ENCODE results near the gene RHOT1. TPM values are rescaled to one million over a fixed set of nuclear protein-coding genes. Genes with fewer than 3 reads are reported as not detected.

RHOT1 gene
- total RNA-seq, 2 experiments from 2014 or later, result 23.3 to 34.1 TPM

- ChIA-PET CTCF (no interaction called here), POLR2A (no interaction called here)
- ATAC-seq (no peak), DNase-seq (no peak)
- Mint-ChIP-seq H3K27ac (no peak overlapping the region), H3K36me3 (ENCODE audit: low read depth) (no peaks in the 10 kb centered on the region), H3K4me3 (no peak overlapping the region), H3K4me1 (no peaks in the 10 kb centered on the region), H3K27me3 (no peaks in the 10 kb centered on the region), H3K9me3 (ENCODE audit: low read depth) (no peaks in the 10 kb centered on the region)
- intact Hi-C loops (cut with DNase I, micrococcal nuclease), result no loop called here
These were observed 93.3 kb downstream of the RHOT1 start for GRCh38 chr17:32235588-32235987.

GRCh38 chr17:32239456-32239855 is 97.2 kb downstream of the RHOT1 start:
- CTCF ChIA-PET, result no interaction called here
- Mint-ChIP-seq H3K4me1 (no peaks in the 10 kb centered on the region), H3K27me3 (no peaks in the 10 kb centered on the region), H3K4me3 (no peak overlapping the region), H3K9me3 (ENCODE audit: low read depth) (no peaks in the 10 kb centered on the region), H3K27ac (no peak overlapping the region), H3K36me3 (ENCODE audit: low read depth) (no peaks in the 10 kb centered on the region)
- POLR2A ChIA-PET, result no interaction called here
- no peak for DNase-seq
- intact Hi-C loops (cut with DNase I, micrococcal nuclease), result no loop called here
- no peak for ATAC-seq

GRCh38 chr17:32240750-32241149 is 98.4 kb downstream of the RHOT1 start:
- DNase-seq (no peak), ATAC-seq (no peak)
- POLR2A ChIA-PET, result no interaction called here
- CTCF ChIA-PET, result interaction anchor here (0.7 to 0.8 kb wide), 2 partner anchors 12 to 23 kb away, joined by 3 read pairs; no protein-coding TSS in a partner anchor
- H3K4me1 Mint-ChIP-seq, result no peaks in the 10 kb centered on the region
- H3K4me3 Mint-ChIP-seq, result no peak overlapping the region
- no peaks in the 10 kb centered on the region for H3K9me3 Mint-ChIP-seq (ENCODE audit: low read depth)
- H3K27me3 Mint-ChIP-seq, result peaks cover 2% of the 10 kb centered on the region
- intact Hi-C loops (cut with DNase I, micrococcal nuclease), result no loop called here
- no peaks in the 10 kb centered on the region for H3K36me3 Mint-ChIP-seq (ENCODE audit: low read depth)
- no peak overlapping the region for H3K27ac Mint-ChIP-seq

- intact Hi-C loops (cut with DNase I, micrococcal nuclease), result no loop called here
- POLR2A ChIA-PET, result no interaction called here
- Mint-ChIP-seq H3K4me1 (no peaks in the 10 kb centered on the region), H3K9me3 (ENCODE audit: low read depth) (no peaks in the 10 kb centered on the region), H3K36me3 (ENCODE audit: low read depth) (no peaks in the 10 kb centered on the region), H3K4me3 (no peak overlapping the region), H3K27ac (no peak overlapping the region), H3K27me3 (peaks cover 2% of the 10 kb centered on the region)
- DNase-seq, result no peak
- CTCF ChIA-PET, result interaction anchor here (1.1 to 2.5 kb wide), 2 partner anchors 10 to 11 kb away, joined by 3 to 9 read pairs; no protein-coding TSS in a partner anchor
- ATAC-seq, result no peak
These were observed 99.3 kb downstream of the RHOT1 start for GRCh38 chr17:32241640-32242039.

- DNase-seq (no peak), ATAC-seq (no peak)
- H3K27ac Mint-ChIP-seq, result no peak overlapping the region
- no peaks in the 10 kb centered on the region for H3K36me3 Mint-ChIP-seq (ENCODE audit: low read depth)
- H3K27me3 Mint-ChIP-seq, result peaks cover 2% of the 10 kb centered on the region
- no peaks in the 10 kb centered on the region for H3K4me1 Mint-ChIP-seq
- CTCF ChIA-PET, result interaction anchor here (1.1 kb wide), 1 partner anchor 158 kb away, joined by 3 read pairs; no protein-coding TSS in a partner anchor
- intact Hi-C loops (cut with DNase I, micrococcal nuclease), result no loop called here
- H3K4me3 Mint-ChIP-seq, result no peak overlapping the region
- no peaks in the 10 kb centered on the region for H3K9me3 Mint-ChIP-seq (ENCODE audit: low read depth)
- POLR2A ChIA-PET, result no interaction called here
These were observed 107.2 kb downstream of the RHOT1 start for GRCh38 chr17:32249475-32249874.

GRCh38 chr17:32253117-32253611 is 110.9 kb downstream of the RHOT1 start:
- POLR2A ChIA-PET, result interaction anchor here (0.6 to 0.8 kb wide), 3 partner anchors 9 to 210 kb away, joined by 3 read pairs; no protein-coding TSS in a partner anchor

GRCh38 chr17:32256012-32256700 is 113.9 kb downstream of the RHOT1 start:
- H3K9me3 Mint-ChIP-seq (ENCODE audit: low read depth), result no peaks in the 10 kb centered on the region
- POLR2A ChIA-PET, result no interaction called here
- intact Hi-C loops (cut with DNase I, micrococcal nuclease), result loop anchor here (10.0 kb wide), 2 partner anchors 149 to 189 kb away; partner anchors contain the start of gene PSMD11 (in 2 of the 2)

More at GRCh38 chr17:32253117-32253611, 110.9 kb downstream of the RHOT1 start:
- intact Hi-C loops (cut with DNase I, micrococcal nuclease), result loop anchor here (1.0 to 10.0 kb wide), 5 partner anchors 66 to 504 kb away; partner anchors contain the start of gene PSMD11 (in 2 of the 2)
- no peaks in the 10 kb centered on the region for H3K27me3 Mint-ChIP-seq
- no peak overlapping the region for H3K27ac Mint-ChIP-seq
- H3K9me3 Mint-ChIP-seq (ENCODE audit: low read depth), result no peaks in the 10 kb centered on the region
- DNase-seq, result peak; percentile 85
- no peaks in the 10 kb centered on the region for H3K36me3 Mint-ChIP-seq (ENCODE audit: low read depth)
- no peak overlapping the region for H3K4me3 Mint-ChIP-seq
- ATAC-seq, result peak; percentile 100
- H3K4me1 Mint-ChIP-seq, result no peaks in the 10 kb centered on the region
- CTCF ChIA-PET, result interaction anchor here (0.6 to 2.1 kb wide), 19 partner anchors 10 to 502 kb away, joined by 3 to 23 read pairs (median 4); no protein-coding TSS in a partner anchor

GRCh38 chr17:32256701-32257019 is 114.4 kb downstream of the RHOT1 start:
- Mint-ChIP-seq H3K4me1 (no peaks in the 10 kb centered on the region), H3K27me3 (peaks cover 8% of the 10 kb centered on the region), H3K9me3 (ENCODE audit: low read depth) (no peaks in the 10 kb centered on the region), H3K27ac (no peak overlapping the region), H3K4me3 (no peak overlapping the region), H3K36me3 (ENCODE audit: low read depth) (no peaks in the 10 kb centered on the region)
- ChIA-PET POLR2A (no interaction called here), CTCF (interaction anchor here (0.7 to 1.4 kb wide), 2 partner anchors 64 to 133 kb away, joined by 3 to 6 read pairs; no protein-coding TSS in a partner anchor)
- intact Hi-C loops (cut with DNase I, micrococcal nuclease), result loop anchor here (10.0 kb wide), 2 partner anchors 148 to 188 kb away; partner anchors contain the start of gene PSMD11 (in 2 of the 2)
- ATAC-seq (no peak), DNase-seq (no peak)

More at GRCh38 chr17:32256012-32256700, 113.9 kb downstream of the RHOT1 start:
- DNase-seq (no peak), ATAC-seq (no peak)
- Mint-ChIP-seq H3K36me3 (ENCODE audit: low read depth) (no peaks in the 10 kb centered on the region), H3K4me3 (no peak overlapping the region), H3K4me1 (no peaks in the 10 kb centered on the region), H3K27me3 (peaks cover 6% of the 10 kb centered on the region), H3K27ac (no peak overlapping the region)
- CTCF ChIA-PET, result interaction anchor here (0.6 to 1.3 kb wide), 3 partner anchors 48 to 73 kb away, joined by 4 to 6 read pairs (median 4); no protein-coding TSS in a partner anchor

GRCh38 chr17:32258383-32259140 is 116.3 kb downstream of the RHOT1 start:
- Mint-ChIP-seq H3K27ac (no peak overlapping the region), H3K4me3 (no peak overlapping the region), H3K36me3 (ENCODE audit: low read depth) (no peaks in the 10 kb centered on the region), H3K27me3 (peaks cover 18% of the 10 kb centered on the region), H3K9me3 (ENCODE audit: low read depth) (no peaks in the 10 kb centered on the region), H3K4me1 (no peaks in the 10 kb centered on the region)
- intact Hi-C loops (cut with DNase I, micrococcal nuclease), result loop anchor here (10.0 kb wide), 2 partner anchors 146 to 186 kb away; partner anchors contain the start of gene PSMD11 (in 2 of the 2)
- CTCF ChIA-PET, result interaction anchor here (1.2 to 1.4 kb wide), 2 partner anchors 11 to 62 kb away, joined by 3 to 6 read pairs; no protein-coding TSS in a partner anchor
- no peak for DNase-seq
- no peak for ATAC-seq
- POLR2A ChIA-PET, result no interaction called here

GRCh38 chr17:32259586-32259985 is 117.3 kb downstream of the RHOT1 start:
- DNase-seq, result no peak
- Mint-ChIP-seq H3K27me3 (peaks cover 28% of the 10 kb centered on the region), H3K27ac (no peak overlapping the region), H3K4me1 (no peaks in the 10 kb centered on the region), H3K36me3 (ENCODE audit: low read depth) (no peaks in the 10 kb centered on the region), H3K4me3 (no peak overlapping the region), H3K9me3 (ENCODE audit: low read depth) (no peaks in the 10 kb centered on the region)
- no peak for ATAC-seq
- intact Hi-C loops (cut with DNase I, micrococcal nuclease), result loop anchor here (10.0 kb wide), 2 partner anchors 145 to 185 kb away; partner anchors contain the start of gene PSMD11 (in 2 of the 2)
- CTCF ChIA-PET, result interaction anchor here (1.2 kb wide), 1 partner anchor 12 kb away, joined by 3 read pairs; no protein-coding TSS in a partner anchor
- POLR2A ChIA-PET, result no interaction called here

GRCh38 chr17:32261417-32261736 is 119.1 kb downstream of the RHOT1 start:
- no peak overlapping the region for H3K27ac Mint-ChIP-seq
- no peaks in the 10 kb centered on the region for H3K9me3 Mint-ChIP-seq (ENCODE audit: low read depth)
- ChIA-PET POLR2A (no interaction called here), CTCF (no interaction called here)
- H3K36me3 Mint-ChIP-seq (ENCODE audit: low read depth), result no peaks in the 10 kb centered on the region
- intact Hi-C loops (cut with DNase I, micrococcal nuclease), result no loop called here
- H3K4me3 Mint-ChIP-seq, result no peak overlapping the region
- ATAC-seq (no peak), DNase-seq (no peak)
- H3K4me1 Mint-ChIP-seq, result no peaks in the 10 kb centered on the region
- H3K27me3 Mint-ChIP-seq, result peaks cover 34% of the 10 kb centered on the region
